GM12878 (cell line): ENCODE results near the gene PLK5.

Experiments
- CHD1 ChIP-seq: IDR thresholded peaks from 2 replicates; pipeline ENCODE4 v1.6.1; 2012; ENCODE audit warnings: low read depth, low read length, improper control_type of control experiment
- ETV6 ChIP-seq, 2 experiments: fragments of 450-650 bp in 1 of 2; IDR thresholded peaks in 1 of 2; conservative IDR thresholded peaks in 1 of 2; 2 replicates each; pipeline ENCODE4 v1.6.1; 2014; ENCODE audit warnings: antibody characterized with exemption in 1 of 2, borderline replicate concordance in 1 of 2, low read depth in 1 of 2, mild to moderate bottlenecking in 1 of 2, moderate library complexity in 1 of 2
- POLR2A ChIP-seq: IDR thresholded peaks from 2 replicates; pipeline ENCODE4 v1.6.1; 2011; ENCODE audit warnings: low read depth, mild to moderate bottlenecking, low read length
- POLR2AphosphoS5 ChIP-seq: IDR thresholded peaks from 2 replicates; pipeline ENCODE4 v1.6.1; 2011; ENCODE audit warnings: mild to moderate bottlenecking, low read length, inconsistent platforms
- TF ChIP-seq, protein P1 (sequence below), 3 experiments: IDR thresholded peaks in 2 of 3; conservative IDR thresholded peaks in 1 of 3; 2 replicates each; pipeline ENCODE4 v1.5.1; 2011; ENCODE audit warnings: low read depth in 3 of 3, low read length in 3 of 3, mild to moderate bottlenecking in 3 of 3, control low read depth in 2 of 3, moderate library complexity in 2 of 3, inconsistent platforms in 1 of 3, mixed read lengths in 1 of 3; ENCODE audit not compliant: control insufficient read depth in 2 of 3, insufficient read depth in 1 of 3; ENCODE audit errors: extremely low read depth in 1 of 3

DNA sequence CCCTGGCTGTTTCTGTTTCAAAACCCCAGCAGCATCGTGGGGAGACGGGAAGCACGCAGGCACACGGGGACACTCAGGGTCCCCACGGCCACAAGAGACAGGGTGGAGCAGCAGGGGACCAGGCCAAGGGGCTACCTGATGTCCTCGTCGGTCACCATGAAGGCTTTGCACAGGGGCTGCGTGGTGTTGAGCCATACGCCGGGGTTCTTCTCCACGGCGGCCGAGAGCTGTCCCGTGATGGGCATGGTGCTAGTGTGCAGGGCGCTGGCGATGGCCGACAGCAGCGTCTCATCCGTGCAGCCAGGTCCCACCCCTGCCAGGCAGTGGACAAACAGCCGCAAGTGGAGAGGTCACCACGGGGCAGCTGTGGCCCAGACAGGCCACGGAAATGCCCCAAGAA is 57.1 kb downstream of the PLK5 start:
- no peak for TF ChIP-seq ETV6 (conservative IDR thresholded peaks at IDR 0.05 in 1 of 2, IDR thresholded peaks at IDR 0.05 in 1 of 2; ENCODE audit: borderline replicate concordance in 1 of 2, low read depth in 1 of 2)
- TF ChIP-seq, protein P1, sequence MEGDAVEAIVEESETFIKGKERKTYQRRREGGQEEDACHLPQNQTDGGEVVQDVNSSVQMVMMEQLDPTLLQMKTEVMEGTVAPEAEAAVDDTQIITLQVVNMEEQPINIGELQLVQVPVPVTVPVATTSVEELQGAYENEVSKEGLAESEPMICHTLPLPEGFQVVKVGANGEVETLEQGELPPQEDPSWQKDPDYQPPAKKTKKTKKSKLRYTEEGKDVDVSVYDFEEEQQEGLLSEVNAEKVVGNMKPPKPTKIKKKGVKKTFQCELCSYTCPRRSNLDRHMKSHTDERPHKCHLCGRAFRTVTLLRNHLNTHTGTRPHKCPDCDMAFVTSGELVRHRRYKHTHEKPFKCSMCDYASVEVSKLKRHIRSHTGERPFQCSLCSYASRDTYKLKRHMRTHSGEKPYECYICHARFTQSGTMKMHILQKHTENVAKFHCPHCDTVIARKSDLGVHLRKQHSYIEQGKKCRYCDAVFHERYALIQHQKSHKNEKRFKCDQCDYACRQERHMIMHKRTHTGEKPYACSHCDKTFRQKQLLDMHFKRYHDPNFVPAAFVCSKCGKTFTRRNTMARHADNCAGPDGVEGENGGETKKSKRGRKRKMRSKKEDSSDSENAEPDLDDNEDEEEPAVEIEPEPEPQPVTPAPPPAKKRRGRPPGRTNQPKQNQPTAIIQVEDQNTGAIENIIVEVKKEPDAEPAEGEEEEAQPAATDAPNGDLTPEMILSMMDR (IDR thresholded peaks at IDR 0.05 in 2 of 3, conservative IDR thresholded peaks at IDR 0.05 in 1 of 3; ENCODE audit: control insufficient read depth in 2 of 3, extremely low read depth in 1 of 3, insufficient read depth in 1 of 3, low read depth in 3 of 3, low read length in 3 of 3), result no peak
- no peak for TF ChIP-seq CHD1
- TF ChIP-seq POLR2A, result 0 out of 2 replicates have a peak, but pooled peaks have one; percentile 27
- no peak for TF ChIP-seq POLR2AphosphoS5
